ENCODE measurements around the gene DSCAML1. TPM values are rescaled to one million over a fixed set of nuclear protein-coding genes. Genes with fewer than 3 reads are reported as not detected.

DSCAML1 gene
- total and polyA plus RNA-seq, 9 of the 15 experiments (the other 6 are each of a cell fraction or from before 2014, with no cell fraction given): not detected

GRCh38 chr11:117513666-117514065 is 283.4 kb downstream of the DSCAML1 start:
- TF ChIP-seq STAT6 (CRISPR knock-in tag; IDR thresholded peaks at IDR 0.05) (no peak), NBN (IDR thresholded peaks at IDR 0.05; ENCODE audit: low read depth) (no peak), SMARCE1 (IDR thresholded peaks at IDR 0.05) (no peak), BCL6 (CRISPR knock-in tag; IDR thresholded peaks at IDR 0.05) (no peak), CCNT2 (IDR thresholded peaks at IDR 0.05; ENCODE audit: borderline replicate concordance, extremely low read depth, insufficient read length, low read depth, low read length) (no peak)
- no peak overlapping the region for H3K4me3 ChIP-seq
- POLR2A ChIA-PET: interaction anchor here (0.6 kb wide), 2 partner anchors 105 to 113 kb away, joined by 3 read pairs; no protein-coding TSS in a partner anchor
- peaks cover 23 to 85% of the 10 kb centered on the region in 2 experiments for H3K27me3 ChIP-seq (ENCODE audit: control insufficient read depth in 2 of 2, insufficient read depth in 2 of 2, low read length in 2 of 2)
- FAIRE-seq (no peak), ATAC-seq (no peak), DNase-seq (ENCODE audit: extremely low read depth in 1 of 4, low spot score in 3 of 4) (no peak)
- CTCF ChIA-PET (ENCODE audit: low intra/inter-chr PET ratio): no interaction called here
- no peak overlapping the region for H3K27ac ChIP-seq (ENCODE audit: extremely low read depth, low read depth, low read length)
- BruUV-seq (replicated peaks): no TSS peak
- H4K20me1 ChIP-seq (replicated peaks; ENCODE audit: control insufficient read depth, insufficient read depth, low read length): peaks cover 4% of the 10 kb centered on the region; the same call in 1 of the 2 replicates
- H3K9me3 ChIP-seq (replicated peaks; ENCODE audit: control insufficient read depth, insufficient read depth, low read depth, low read length): no peaks in the 10 kb centered on the region
- intact Hi-C loops (cut with micrococcal nuclease): no loop called here
- no peaks in the 10 kb centered on the region for H3K79me2 ChIP-seq (ENCODE audit: control insufficient read depth, insufficient read depth, low read length)
- WGBS (ENCODE audit: insufficient coverage, low coverage, missing lambda C conversion rate): 0% methylated on average over 4 of the region's 5 CpGs
- no peak overlapping the region for H2AFZ ChIP-seq (ENCODE audit: low read depth, low read length)
- peaks cover 0 to 4% of the 10 kb centered on the region in 2 experiments; a peak in 2 of 5 replicates for H3K4me1 ChIP-seq (replicated peaks in 1 of 2; ENCODE audit: control insufficient read depth in 2 of 2, insufficient read depth in 2 of 2, low read length in 2 of 2)
- H3K9me1 ChIP-seq (ENCODE audit: control insufficient read depth, insufficient read depth, low read length): no peaks in the 10 kb centered on the region
- in situ Hi-C loops (cut with MboI): no loop called here
- no peaks in the 10 kb centered on the region for H3K36me3 ChIP-seq (ENCODE audit: control insufficient read depth, insufficient read depth, low read length)
- no peak overlapping the region for H3K9ac ChIP-seq (ENCODE audit: insufficient read depth in 1 of 2, low read depth in 2 of 2, low read length in 2 of 2)
- no peak overlapping the region for H3K4me2 ChIP-seq (ENCODE audit: insufficient read depth, low read length)

All from K562 (cell line).